NCI-H1105 treated with DMSO at 0.1 percent for 48 hours (cell line): ENCODE measurements around the gene CPNE5.
"Not testable (repeated sequence)": the region's sequence is repeated elsewhere in the genome, so short reads cannot be mapped to it uniquely, and the experiment has no call there.

ENCODE experiments used
- DNase-seq: peaks from one replicate; lab custom pipeline; 2025; lab: John Stamatoyannopoulos, UW

CPNE5 gene

DNA sequence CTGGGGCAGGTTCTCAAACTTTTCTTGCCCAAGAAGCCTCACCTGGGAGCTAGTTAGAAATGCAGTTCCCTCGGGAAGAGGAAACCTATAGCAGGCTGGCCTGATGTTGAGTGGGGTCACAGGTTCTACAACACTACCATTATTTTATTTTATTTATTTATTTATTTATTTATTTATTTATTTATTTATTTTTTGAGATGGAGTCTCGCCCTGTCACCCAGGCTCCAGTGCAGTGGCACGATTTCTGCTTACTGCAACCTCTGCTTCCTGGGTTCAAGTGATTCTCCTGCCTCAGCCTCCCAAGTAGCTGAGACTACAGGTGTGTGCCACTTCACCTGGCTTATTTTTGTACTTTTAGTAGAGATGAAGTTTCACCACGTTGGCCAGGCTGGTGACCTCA lies 115.3 kb downstream of the CPNE5 start:
- not testable (repeated sequence) for DNase-seq

GRCh38 chr6:36722879-36723278 lies 116.4 kb downstream of the CPNE5 start:
- DNase-seq = peak; percentile 86

- DNase-seq = no peak
These were observed 116.9 kb downstream of the CPNE5 start for GRCh38 chr6:36722365-36722764.

GRCh38 chr6:36721369-36722140 lies 117.7 kb downstream of the CPNE5 start:
- no peak for DNase-seq

GRCh38 chr6:36720251-36721141 lies 118.7 kb downstream of the CPNE5 start:
- DNase-seq = no peak

DNA sequence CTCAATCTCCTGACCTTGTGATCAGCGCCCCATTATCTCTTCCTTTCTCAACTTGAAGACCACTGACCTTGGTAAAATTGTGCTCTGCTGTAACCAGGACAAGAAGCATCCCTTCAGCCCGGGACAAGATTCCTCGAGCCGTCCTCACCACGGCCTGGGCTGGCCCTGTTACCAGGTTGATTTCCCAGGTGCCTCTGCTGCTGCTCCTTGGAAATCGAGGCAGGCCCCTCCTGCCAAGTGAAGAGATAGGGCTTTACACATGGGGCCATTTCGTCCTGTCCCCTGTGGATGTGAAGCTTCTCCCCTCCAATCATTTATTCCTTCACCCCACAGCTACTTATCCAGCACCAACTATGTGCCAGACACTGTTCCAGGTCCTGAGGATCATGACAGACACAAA lies 120.1 kb downstream of the CPNE5 start:
- DNase-seq = no peak

DNA sequence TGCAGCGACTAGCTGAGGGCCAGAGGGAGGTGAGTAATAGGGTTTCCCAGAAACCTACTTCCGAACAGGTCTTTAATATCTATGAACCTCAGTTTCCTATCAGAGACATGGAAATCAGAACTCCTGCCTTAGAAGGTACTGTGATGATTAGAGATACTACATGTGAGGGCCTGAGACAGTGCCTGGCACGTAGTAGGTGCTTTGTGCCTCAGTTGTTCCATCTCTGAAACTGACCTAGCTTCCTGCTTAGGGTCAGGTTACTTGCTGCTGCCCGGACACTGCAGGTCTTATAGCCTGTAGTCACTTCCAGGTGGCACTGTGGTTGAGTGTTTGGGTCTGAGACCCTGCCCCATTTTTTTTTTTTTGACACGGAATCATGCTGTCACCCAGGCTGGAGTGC lies 120.7 kb downstream of the CPNE5 start:
- no peak for DNase-seq

- DNase-seq = no peak
These were observed 121.2 kb downstream of the CPNE5 start for GRCh38 chr6:36717871-36718540.

DNA sequence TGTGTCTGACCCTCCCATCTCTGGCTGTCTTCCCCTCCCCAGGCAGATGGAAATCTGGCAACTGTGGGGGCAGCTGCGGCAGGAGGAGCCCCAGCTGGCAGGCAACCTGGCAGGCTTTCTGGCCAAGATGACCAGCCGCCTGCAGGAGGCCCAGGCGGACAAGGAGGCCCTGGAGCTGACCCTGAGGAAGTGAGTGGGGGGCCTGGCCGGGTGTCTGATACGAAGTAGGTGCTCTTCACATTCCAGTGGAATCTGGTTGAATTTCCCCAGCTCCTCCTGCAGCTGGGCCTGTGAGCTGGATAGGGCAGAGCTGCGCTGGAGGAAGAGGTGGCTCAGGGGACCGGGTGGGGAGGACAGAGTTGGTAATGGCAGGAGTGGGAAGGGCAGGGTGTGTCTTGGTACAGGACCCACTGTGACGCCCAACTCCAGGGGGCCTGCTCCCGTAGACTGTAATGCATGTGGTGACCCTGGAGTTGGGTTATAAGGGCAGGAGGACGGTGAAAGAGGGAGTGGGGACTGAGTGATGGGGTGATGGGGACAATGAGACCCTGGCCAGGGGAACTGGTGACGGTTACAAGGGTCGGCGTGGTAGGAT lies 121.9 kb downstream of the CPNE5 start:
- no peak for DNase-seq

DNA sequence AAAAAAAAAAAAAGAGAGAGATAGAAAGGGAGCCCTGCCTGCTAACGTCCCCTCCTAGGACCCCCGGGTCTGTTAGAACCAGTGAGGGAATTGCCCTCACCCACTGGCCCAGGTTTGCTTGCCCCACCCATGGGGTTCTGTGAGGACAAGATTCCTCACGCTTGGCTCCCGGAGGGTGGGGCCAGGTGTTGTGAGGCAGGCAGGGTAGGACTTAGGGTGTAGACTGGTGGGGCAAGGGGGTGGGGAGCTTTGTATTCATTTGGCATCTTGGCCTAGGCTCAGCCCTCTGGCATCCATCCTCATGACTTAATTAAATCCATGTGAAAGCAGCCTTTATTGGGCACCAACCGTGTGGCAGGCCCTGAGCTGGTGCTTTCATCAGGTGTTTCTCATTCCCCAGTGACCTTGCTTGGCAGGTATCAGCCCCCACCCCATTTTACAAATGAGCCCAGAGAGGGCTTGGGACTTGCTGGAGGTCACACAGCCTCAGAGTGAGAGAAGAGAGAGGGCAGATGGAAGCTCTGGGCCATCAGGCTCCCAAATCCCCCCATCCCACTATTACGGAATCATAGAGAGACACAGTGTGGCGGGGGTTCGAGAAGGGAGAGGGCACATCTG lies 122.7 kb downstream of the CPNE5 start:
- DNase-seq = no peak

GRCh38 chr6:36715469-36715868 lies 123.8 kb downstream of the CPNE5 start:
- no peak for DNase-seq

DNA sequence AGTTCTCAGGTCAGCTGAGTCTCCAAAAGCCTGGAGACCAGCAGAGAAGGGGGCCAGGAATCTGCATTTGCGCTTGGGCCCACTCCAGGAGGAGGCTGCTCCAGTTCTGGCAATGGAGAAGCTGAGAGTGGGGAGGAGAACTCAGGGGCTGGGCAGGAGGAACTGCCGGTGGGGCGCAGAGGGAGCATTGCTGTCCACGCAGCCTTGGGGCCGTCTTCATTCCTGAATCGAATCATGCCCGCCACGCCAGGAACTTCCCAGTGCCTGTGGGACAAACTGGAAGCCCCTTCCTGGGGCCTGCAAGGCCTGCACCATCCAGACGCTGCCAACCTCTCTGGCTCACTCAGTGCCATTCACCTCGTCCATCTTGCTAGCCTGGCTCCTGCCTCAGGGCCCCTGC lies 124.7 kb downstream of the CPNE5 start:
- no peak for DNase-seq

- no peak for DNase-seq
These were observed 125.4 kb downstream of the CPNE5 start for GRCh38 chr6:36713846-36714245.

DNA sequence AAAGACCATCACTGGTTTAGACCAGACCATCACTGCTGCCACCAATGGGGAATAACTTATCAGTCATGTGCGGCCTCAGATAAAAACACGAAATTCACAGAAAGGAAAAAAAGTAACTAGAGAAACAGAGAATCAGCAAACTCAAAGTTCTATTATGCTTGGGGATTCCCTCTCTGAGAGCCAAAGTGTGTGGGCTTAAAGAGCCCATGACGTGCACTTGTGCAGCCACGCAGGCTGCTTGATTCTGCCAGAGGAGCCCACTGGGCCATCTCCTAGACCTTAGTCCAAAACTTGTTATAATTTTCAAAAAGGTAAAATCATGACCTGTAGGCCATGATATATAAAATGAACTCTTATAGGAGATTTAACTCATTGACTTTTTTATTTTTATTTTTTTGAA lies 126.4 kb downstream of the CPNE5 start:
- DNase-seq = no peak

- DNase-seq = no peak
These were observed 132.9 kb downstream of the CPNE5 start for GRCh38 chr6:36706339-36706738.

DNA sequence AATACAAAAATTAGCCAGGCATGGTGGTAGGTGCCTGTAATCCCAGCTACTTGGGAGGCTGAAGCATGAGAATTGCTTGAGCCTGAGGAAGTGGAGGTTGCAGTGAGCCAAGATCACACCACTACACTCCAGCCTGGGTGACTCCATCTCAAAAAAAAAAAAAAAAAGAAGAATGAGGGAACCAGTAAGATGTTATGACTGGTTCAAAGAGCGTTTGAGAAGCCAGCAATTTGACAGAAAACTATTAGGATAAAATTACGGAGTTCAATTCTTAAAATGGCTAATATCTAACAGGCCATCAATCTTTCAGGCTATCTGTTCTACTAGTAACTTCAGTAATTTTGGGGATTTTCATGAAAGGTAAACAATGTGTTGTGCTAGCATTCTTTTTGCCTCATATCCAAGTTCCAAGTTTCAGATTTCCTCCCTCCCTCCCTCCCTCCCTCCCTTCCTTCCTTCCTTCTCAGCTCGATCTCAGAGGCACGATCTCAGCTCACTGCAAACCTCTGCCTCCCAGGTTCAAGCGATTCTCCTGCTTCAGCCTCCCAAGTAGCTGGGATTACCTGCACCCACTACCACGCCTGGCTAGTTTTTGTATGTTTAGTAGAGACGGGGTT lies 134.2 kb downstream of the CPNE5 start:
- DNase-seq = not testable (repeated sequence)

GRCh38 chr6:36703982-36704381 lies 135.3 kb downstream of the CPNE5 start:
- DNase-seq = no peak

GRCh38 chr6:36703081-36703606 lies 136.1 kb downstream of the CPNE5 start:
- no peak for DNase-seq

- DNase-seq = no peak
These were observed 136.6 kb downstream of the CPNE5 start for GRCh38 chr6:36702656-36703055.

DNA sequence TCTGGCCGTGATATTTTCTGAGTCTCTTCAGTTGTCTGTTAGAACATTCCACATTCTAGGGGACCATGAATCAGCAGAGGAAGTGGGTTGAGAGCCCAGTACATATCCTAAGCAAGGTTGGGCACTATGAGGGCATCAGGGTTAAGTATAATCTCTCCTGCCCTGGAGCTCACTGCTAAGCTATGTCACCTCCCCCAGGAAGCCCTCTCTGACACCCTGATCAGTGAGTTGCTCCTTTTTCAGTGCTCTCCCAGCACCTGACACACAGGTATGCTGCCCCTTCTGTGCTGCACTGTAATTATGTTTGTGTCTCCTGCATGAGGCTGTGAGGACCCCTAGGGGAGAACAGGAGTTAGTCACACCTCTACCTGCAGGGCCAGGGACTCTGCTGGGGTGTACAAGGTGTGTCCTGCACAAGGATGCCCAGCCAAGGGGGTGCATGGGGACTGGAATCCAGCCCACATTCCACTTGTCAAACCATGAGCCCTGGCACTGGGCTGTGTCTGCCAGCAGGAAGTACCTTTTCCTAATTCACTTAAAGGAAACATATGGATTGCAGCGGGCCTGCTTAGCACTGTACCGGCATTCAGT lies 137.7 kb downstream of the CPNE5 start:
- peak; percentile 5 for DNase-seq

DNA sequence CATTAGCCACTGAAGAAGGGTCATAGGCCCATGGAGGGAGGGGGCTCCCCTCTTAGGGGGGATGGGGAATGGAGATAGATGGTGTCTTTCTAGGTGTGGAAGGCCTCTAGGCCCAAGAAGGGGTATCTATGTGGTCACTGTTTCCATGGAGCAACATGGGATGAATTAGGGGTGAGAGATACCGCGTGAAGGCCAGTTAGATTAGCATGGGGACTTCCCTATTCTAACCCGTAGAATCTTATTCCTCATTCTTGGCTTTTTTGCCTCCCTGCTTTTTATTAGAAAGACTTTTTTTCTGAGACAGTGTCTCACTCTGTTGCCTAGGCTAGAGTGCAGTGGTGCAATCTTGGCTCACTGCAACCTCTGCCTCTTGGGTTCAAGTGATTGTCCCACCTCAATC lies 138.4 kb downstream of the CPNE5 start:
- no peak for DNase-seq
